Ascending aorta (tissue), 2 donors: ENCODE measurements around the gene EDA. TPM values are rescaled to one million over a fixed set of nuclear protein-coding genes. Genes with fewer than 3 reads are reported as not detected.

Source experiments
- DNase-seq, 2 donors: peaks; one replicate each; pipeline ENCODE4 v3.0.0-alpha.2; 2019; ENCODE audit warnings: low spot score in 2 of 2
- H3K27ac ChIP-seq, 2 donors: fragments of 200-600 bp; sonication (generic); one replicate each; pipeline ENCODE4 v1.5.1; 2016 to 2017; ENCODE audit warnings: mild to moderate bottlenecking in 1 of 2
- H3K27me3 ChIP-seq: fragments of 200-600 bp; sonication (generic); one replicate; pipeline ENCODE4 v1.5.1; 2017
- H3K36me3 ChIP-seq, 2 donors: fragments of 200-600 bp; sonication (generic); one replicate each; pipeline ENCODE4 v1.5.1; 2016
- H3K4me1 ChIP-seq, 2 donors: fragments of 200-600 bp; sonication (generic); one replicate each; pipeline ENCODE4 v1.5.1; 2016 to 2017; ENCODE audit warnings: mild to moderate bottlenecking in 1 of 2
- H3K4me3 ChIP-seq, 2 donors: fragments of 200-600 bp; sonication (generic); one replicate each; pipeline ENCODE4 v1.5.1; 2016 to 2017; ENCODE audit warnings: mild to moderate bottlenecking in 1 of 2
- H3K9me3 ChIP-seq, 2 donors: fragments of 200-600 bp; sonication (generic); one replicate each; pipeline ENCODE4 v1.5.1; 2016
- CTCF ChIP-seq, 3 experiments: fragments of 200-600 bp in 2 of 3; fragments of 450-650 bp in 1 of 3; sonication (generic) in 2 of 3; IDR thresholded peaks; one replicate each; pipeline ENCODE4 v1.5.1; 2016 to 2019; ENCODE audit warnings: antibody characterized with exemption in 3 of 3, mild to moderate bottlenecking in 1 of 3, moderate library complexity in 1 of 3
- intact Hi-C: fragments of 100-400 bp; cut with DNase I; formaldehyde crosslinking; loops from one replicate; pipeline ENCODE4 v1.15.1; 2023
- total RNA-seq: library from RNA; depleted of rRNA; stranded (reverse); fragments of >200 nt; gene quantifications from one replicate; pipeline ENCODE4 v1.1.0, GENCODE V29; 2016

EDA gene
- total RNA-seq, 1 donor from 2014 or later, result 1.7 TPM

GRCh38 chrX:70044541-70045245 is 428.8 kb downstream of the EDA start:
- no peak for TF ChIP-seq CTCF (IDR thresholded peaks at IDR 0.05)
- H3K27me3 ChIP-seq, result no peaks in the 10 kb centered on the region
- DNase-seq, result no peak
- H3K4me1 ChIP-seq, result no peaks in the 10 kb centered on the region
- H3K9me3 ChIP-seq, result no peaks in the 10 kb centered on the region
- H3K27ac ChIP-seq, result no peak overlapping the region
- intact Hi-C loops, result no loop called here
- no peak overlapping the region for H3K4me3 ChIP-seq
- H3K36me3 ChIP-seq, result no peaks in the 10 kb centered on the region

- Histone ChIP-seq H3K4me1 (no peaks in the 10 kb centered on the region), H3K27ac (no peak overlapping the region), H3K27me3 (no peaks in the 10 kb centered on the region), H3K4me3 (no peak overlapping the region), H3K36me3 (no peaks in the 10 kb centered on the region), H3K9me3 (no peaks in the 10 kb centered on the region)
- no peak for TF ChIP-seq CTCF (IDR thresholded peaks at IDR 0.05)
- DNase-seq, result no peak
- intact Hi-C loops, result no loop called here
Observed at GRCh38 chrX:70046978-70047377, 431.1 kb downstream of the EDA start.

GRCh38 chrX:70049406-70049805 is 433.5 kb downstream of the EDA start:
- Histone ChIP-seq H3K27ac (no peak overlapping the region), H3K9me3 (no peaks in the 10 kb centered on the region), H3K4me3 (no peak overlapping the region), H3K27me3 (no peaks in the 10 kb centered on the region), H3K4me1 (no peaks in the 10 kb centered on the region), H3K36me3 (no peaks in the 10 kb centered on the region)
- intact Hi-C loops, result no loop called here
- no peak for DNase-seq
- no peak for TF ChIP-seq CTCF (IDR thresholded peaks at IDR 0.05)

GRCh38 chrX:70049925-70050324 is 434.0 kb downstream of the EDA start, which contains the start of gene AWAT2:
AWAT2 (minus strand) TSS chrX:70049938; CDS start chrX:70049932, 6 bp downstream.
- H3K27ac ChIP-seq, result no peak within 1 kb of the TSS
- no peaks in the 10 kb centered on the region for H3K27me3 ChIP-seq
- H3K9me3 ChIP-seq, result no peaks in the 10 kb centered on the region
- H3K4me3 ChIP-seq, result no peak within 1 kb of the TSS
- intact Hi-C loops, result no loop called here
- DNase-seq, result no peak
- H3K36me3 ChIP-seq, result no peaks in the 10 kb centered on the region
- TF ChIP-seq CTCF (IDR thresholded peaks at IDR 0.05), result no peak
- H3K4me1 ChIP-seq, result no peaks in the 10 kb centered on the region

- intact Hi-C loops, result no loop called here
Observed at GRCh38 chrX:70052895-70053615, 437.1 kb downstream of the EDA start.

More at GRCh38 chrX:70052895-70053615, 437.1 kb downstream of the EDA start:
- Histone ChIP-seq H3K4me1 (no peaks in the 10 kb centered on the region), H3K27ac (no peak overlapping the region), H3K4me3 (no peak overlapping the region), H3K36me3 (no peaks in the 10 kb centered on the region), H3K9me3 (no peaks in the 10 kb centered on the region), H3K27me3 (no peaks in the 10 kb centered on the region)
- no peak for DNase-seq
- TF ChIP-seq CTCF (IDR thresholded peaks at IDR 0.05), result no peak
